Keratinocyte (primary cell): ENCODE measurements around the gene PTPRN2.
"Not testable (repeated sequence)": the region's sequence is repeated elsewhere in the genome, so short reads cannot be mapped to it uniquely, and the experiment has no call there.

Experiments used
- EZH2 ChIP-seq: IDR thresholded peaks from one replicate; pipeline ENCODE4 v1.6.1; 2012; ENCODE audit warnings: inconsistent platforms, mild to moderate bottlenecking, low read length, moderate library complexity
- TF ChIP-seq, protein P1 (sequence below), 3 experiments: IDR thresholded peaks in 1 of 3; conservative IDR thresholded peaks in 1 of 3; optimal IDR thresholded peaks in 1 of 3; 2 replicates in 2 of 3; 3 replicates in 1 of 3; pipeline versions ENCODE3 to v1.5.1; 2011; ENCODE audit warnings: low read length in 3 of 3, mild to moderate bottlenecking in 3 of 3, moderate library complexity in 2 of 3, control low read depth in 1 of 3, inconsistent platforms in 1 of 3; ENCODE audit not compliant: insufficient read depth in 2 of 3; ENCODE audit errors: extremely low read depth in 1 of 3

GRCh38 chr7:158273756-158274342, 313.8 kb downstream of the PTPRN2 start:
- TF ChIP-seq, protein P1, sequence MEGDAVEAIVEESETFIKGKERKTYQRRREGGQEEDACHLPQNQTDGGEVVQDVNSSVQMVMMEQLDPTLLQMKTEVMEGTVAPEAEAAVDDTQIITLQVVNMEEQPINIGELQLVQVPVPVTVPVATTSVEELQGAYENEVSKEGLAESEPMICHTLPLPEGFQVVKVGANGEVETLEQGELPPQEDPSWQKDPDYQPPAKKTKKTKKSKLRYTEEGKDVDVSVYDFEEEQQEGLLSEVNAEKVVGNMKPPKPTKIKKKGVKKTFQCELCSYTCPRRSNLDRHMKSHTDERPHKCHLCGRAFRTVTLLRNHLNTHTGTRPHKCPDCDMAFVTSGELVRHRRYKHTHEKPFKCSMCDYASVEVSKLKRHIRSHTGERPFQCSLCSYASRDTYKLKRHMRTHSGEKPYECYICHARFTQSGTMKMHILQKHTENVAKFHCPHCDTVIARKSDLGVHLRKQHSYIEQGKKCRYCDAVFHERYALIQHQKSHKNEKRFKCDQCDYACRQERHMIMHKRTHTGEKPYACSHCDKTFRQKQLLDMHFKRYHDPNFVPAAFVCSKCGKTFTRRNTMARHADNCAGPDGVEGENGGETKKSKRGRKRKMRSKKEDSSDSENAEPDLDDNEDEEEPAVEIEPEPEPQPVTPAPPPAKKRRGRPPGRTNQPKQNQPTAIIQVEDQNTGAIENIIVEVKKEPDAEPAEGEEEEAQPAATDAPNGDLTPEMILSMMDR (optimal IDR thresholded peaks at IDR 0.05 in 1 of 3, IDR thresholded peaks at IDR 0.05 in 1 of 3, conservative IDR thresholded peaks at IDR 0.05 in 1 of 3; ENCODE audit: extremely low read depth in 1 of 3, insufficient read depth in 2 of 3, low read length in 3 of 3): not testable (repeated sequence)
- TF ChIP-seq EZH2: not testable (repeated sequence)
